ENCODE measurements around the gene CCDC88A. TPM values are rescaled to one million over a fixed set of nuclear protein-coding genes. Genes with fewer than 3 reads are reported as not detected.
"Not testable (repeated sequence)": the region's sequence is repeated elsewhere in the genome, so short reads cannot be mapped to it uniquely, and the experiment has no call there.

CCDC88A gene
- total and polyA plus RNA-seq, 4 donors: 4.0 to 31.0 (median 15.5) TPM

DNA sequence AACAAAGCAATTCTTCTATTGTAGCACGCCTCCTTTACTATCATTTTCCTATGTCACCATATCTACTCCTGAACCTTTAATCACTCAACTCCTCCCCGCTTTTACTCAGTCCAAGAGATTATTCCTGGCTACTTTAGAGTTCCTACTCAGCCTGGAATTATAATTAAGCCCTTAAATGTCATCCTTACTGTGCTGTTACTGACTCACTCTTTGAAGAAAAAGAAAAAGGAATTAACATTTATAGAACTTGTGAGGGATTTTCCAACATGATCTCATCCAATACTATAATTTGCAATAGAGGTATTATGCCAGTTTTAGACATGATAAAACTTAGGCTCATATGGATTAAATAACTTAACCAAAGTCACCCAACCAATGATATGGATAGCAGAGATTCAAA is 61.7 kb downstream of the CCDC88A start:
- Histone ChIP-seq H3K36me3 (ENCODE audit: control insufficient read depth in 4 of 4, insufficient read depth in 3 of 4, low read depth in 1 of 4, low read length in 3 of 4) (peaks cover 0 to 3% (median 1%) of the 10 kb centered on the region in 4 donors), H3K9me3 (ENCODE audit: control insufficient read depth in 4 of 4, low read length in 3 of 4) (no peaks in the 10 kb centered on the region), H3K4me1 (ENCODE audit: control insufficient read depth in 4 of 4, insufficient read depth in 4 of 4, low read length in 3 of 4) (no peaks in the 10 kb centered on the region), H3K4me3 (ENCODE audit: low read depth in 1 of 3, low read length in 3 of 3) (no peak overlapping the region), H3K9ac (ENCODE audit: low read depth in 1 of 2, low read length in 2 of 2) (no peak overlapping the region), H3K27me3 (ENCODE audit: control insufficient read depth in 4 of 4, insufficient read depth in 4 of 4, low read length in 3 of 4) (no peaks in the 10 kb centered on the region), H3K27ac (ENCODE audit: low read depth in 1 of 2, low read length in 2 of 2) (no peak overlapping the region)
- WGBS: 96% methylated on average over 2 of the region's 2 CpGs
- TF ChIP-seq JUND (IDR thresholded peaks at IDR 0.05) (no peak), FOXA2 (IDR thresholded peaks at IDR 0.05) (no peak), HNF4G (IDR thresholded peaks at IDR 0.05) (no peak), NR2F2 (IDR thresholded peaks at IDR 0.05) (no peak)
- TF ChIP-seq, protein P1, sequence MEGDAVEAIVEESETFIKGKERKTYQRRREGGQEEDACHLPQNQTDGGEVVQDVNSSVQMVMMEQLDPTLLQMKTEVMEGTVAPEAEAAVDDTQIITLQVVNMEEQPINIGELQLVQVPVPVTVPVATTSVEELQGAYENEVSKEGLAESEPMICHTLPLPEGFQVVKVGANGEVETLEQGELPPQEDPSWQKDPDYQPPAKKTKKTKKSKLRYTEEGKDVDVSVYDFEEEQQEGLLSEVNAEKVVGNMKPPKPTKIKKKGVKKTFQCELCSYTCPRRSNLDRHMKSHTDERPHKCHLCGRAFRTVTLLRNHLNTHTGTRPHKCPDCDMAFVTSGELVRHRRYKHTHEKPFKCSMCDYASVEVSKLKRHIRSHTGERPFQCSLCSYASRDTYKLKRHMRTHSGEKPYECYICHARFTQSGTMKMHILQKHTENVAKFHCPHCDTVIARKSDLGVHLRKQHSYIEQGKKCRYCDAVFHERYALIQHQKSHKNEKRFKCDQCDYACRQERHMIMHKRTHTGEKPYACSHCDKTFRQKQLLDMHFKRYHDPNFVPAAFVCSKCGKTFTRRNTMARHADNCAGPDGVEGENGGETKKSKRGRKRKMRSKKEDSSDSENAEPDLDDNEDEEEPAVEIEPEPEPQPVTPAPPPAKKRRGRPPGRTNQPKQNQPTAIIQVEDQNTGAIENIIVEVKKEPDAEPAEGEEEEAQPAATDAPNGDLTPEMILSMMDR (IDR thresholded peaks at IDR 0.05; ENCODE audit: low read depth, low read length, missing input control): no peak
- no peak for DNase-seq (ENCODE audit: low spot score)

DNA sequence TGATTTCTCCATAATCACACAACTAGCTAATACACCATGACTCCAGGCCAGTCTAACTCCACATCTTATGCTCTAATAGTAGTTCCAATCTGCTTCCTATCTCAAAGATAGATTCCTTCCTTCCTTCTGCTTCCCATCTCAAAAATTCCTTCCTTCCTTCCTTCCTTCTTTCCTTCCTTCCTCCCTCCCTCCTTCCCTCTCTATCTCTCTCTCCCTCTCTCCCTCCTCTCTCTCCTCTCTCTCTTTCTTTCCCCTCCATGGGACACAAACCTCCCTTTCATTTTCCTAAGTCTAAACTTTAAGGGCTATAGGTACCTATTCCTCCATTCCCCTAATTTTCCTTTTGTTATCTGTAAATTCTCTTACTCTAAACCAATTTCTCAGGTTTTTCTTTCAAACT is 62.5 kb downstream of the CCDC88A start:
- Histone ChIP-seq H3K9me3 (ENCODE audit: control insufficient read depth in 4 of 4, low read length in 3 of 4) (no peaks in the 10 kb centered on the region), H3K4me3 (ENCODE audit: low read depth in 1 of 3, low read length in 3 of 3) (no peak overlapping the region), H3K27ac (ENCODE audit: low read depth in 1 of 2, low read length in 2 of 2) (no peak overlapping the region), H3K4me1 (ENCODE audit: control insufficient read depth in 4 of 4, insufficient read depth in 4 of 4, low read length in 3 of 4) (no peaks in the 10 kb centered on the region), H3K27me3 (ENCODE audit: control insufficient read depth in 4 of 4, insufficient read depth in 4 of 4, low read length in 3 of 4) (no peaks in the 10 kb centered on the region), H3K9ac (ENCODE audit: low read depth in 1 of 2, low read length in 2 of 2) (no peak overlapping the region), H3K36me3 (ENCODE audit: control insufficient read depth in 4 of 4, insufficient read depth in 3 of 4, low read depth in 1 of 4, low read length in 3 of 4) (peaks cover 0 to 3% (median 1%) of the 10 kb centered on the region in 4 donors)
- DNase-seq (ENCODE audit: low spot score): no peak
- TF ChIP-seq HNF4G (IDR thresholded peaks at IDR 0.05) (no peak), YY1 (IDR thresholded peaks at IDR 0.05) (no peak), EGR1 (IDR thresholded peaks at IDR 0.05; ENCODE audit: low read depth in 2 of 2) (no peak), NR2F2 (IDR thresholded peaks at IDR 0.05) (no peak), SP1 (IDR thresholded peaks at IDR 0.05) (no peak), GABPA (IDR thresholded peaks at IDR 0.05 in 1 of 2, conservative IDR thresholded peaks at IDR 0.05 in 1 of 2) (no peak), FOXA2 (IDR thresholded peaks at IDR 0.05) (no peak), TAF1 (conservative IDR thresholded peaks at IDR 0.05) (no peak), RAD21 (IDR thresholded peaks at IDR 0.05) (no peak), JUND (IDR thresholded peaks at IDR 0.05) (no peak), HNF4A (conservative IDR thresholded peaks at IDR 0.05) (no peak), FOXA1 (IDR thresholded peaks at IDR 0.05) (no peak), RXRA (IDR thresholded peaks at IDR 0.05) (no peak)
- TF ChIP-seq, protein P2, sequence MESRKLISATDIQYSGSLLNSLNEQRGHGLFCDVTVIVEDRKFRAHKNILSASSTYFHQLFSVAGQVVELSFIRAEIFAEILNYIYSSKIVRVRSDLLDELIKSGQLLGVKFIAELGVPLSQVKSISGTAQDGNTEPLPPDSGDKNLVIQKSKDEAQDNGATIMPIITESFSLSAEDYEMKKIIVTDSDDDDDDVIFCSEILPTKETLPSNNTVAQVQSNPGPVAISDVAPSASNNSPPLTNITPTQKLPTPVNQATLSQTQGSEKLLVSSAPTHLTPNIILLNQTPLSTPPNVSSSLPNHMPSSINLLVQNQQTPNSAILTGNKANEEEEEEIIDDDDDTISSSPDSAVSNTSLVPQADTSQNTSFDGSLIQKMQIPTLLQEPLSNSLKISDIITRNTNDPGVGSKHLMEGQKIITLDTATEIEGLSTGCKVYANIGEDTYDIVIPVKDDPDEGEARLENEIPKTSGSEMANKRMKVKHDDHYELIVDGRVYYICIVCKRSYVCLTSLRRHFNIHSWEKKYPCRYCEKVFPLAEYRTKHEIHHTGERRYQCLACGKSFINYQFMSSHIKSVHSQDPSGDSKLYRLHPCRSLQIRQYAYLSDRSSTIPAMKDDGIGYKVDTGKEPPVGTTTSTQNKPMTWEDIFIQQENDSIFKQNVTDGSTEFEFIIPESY (IDR thresholded peaks at IDR 0.05): no peak
- TF ChIP-seq, protein P3, sequence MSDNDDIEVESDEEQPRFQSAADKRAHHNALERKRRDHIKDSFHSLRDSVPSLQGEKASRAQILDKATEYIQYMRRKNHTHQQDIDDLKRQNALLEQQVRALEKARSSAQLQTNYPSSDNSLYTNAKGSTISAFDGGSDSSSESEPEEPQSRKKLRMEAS (IDR thresholded peaks at IDR 0.05): no peak
- TF ChIP-seq, protein P4, sequence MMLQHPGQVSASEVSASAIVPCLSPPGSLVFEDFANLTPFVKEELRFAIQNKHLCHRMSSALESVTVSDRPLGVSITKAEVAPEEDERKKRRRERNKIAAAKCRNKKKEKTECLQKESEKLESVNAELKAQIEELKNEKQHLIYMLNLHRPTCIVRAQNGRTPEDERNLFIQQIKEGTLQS (IDR thresholded peaks at IDR 0.05): no peak
- TF ChIP-seq, protein P5, sequence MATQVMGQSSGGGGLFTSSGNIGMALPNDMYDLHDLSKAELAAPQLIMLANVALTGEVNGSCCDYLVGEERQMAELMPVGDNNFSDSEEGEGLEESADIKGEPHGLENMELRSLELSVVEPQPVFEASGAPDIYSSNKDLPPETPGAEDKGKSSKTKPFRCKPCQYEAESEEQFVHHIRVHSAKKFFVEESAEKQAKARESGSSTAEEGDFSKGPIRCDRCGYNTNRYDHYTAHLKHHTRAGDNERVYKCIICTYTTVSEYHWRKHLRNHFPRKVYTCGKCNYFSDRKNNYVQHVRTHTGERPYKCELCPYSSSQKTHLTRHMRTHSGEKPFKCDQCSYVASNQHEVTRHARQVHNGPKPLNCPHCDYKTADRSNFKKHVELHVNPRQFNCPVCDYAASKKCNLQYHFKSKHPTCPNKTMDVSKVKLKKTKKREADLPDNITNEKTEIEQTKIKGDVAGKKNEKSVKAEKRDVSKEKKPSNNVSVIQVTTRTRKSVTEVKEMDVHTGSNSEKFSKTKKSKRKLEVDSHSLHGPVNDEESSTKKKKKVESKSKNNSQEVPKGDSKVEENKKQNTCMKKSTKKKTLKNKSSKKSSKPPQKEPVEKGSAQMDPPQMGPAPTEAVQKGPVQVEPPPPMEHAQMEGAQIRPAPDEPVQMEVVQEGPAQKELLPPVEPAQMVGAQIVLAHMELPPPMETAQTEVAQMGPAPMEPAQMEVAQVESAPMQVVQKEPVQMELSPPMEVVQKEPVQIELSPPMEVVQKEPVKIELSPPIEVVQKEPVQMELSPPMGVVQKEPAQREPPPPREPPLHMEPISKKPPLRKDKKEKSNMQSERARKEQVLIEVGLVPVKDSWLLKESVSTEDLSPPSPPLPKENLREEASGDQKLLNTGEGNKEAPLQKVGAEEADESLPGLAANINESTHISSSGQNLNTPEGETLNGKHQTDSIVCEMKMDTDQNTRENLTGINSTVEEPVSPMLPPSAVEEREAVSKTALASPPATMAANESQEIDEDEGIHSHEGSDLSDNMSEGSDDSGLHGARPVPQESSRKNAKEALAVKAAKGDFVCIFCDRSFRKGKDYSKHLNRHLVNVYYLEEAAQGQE (IDR thresholded peaks at IDR 0.05): no peak
- TF ChIP-seq, protein P1 (IDR thresholded peaks at IDR 0.05; ENCODE audit: low read depth, low read length, missing input control): no peak

DNA sequence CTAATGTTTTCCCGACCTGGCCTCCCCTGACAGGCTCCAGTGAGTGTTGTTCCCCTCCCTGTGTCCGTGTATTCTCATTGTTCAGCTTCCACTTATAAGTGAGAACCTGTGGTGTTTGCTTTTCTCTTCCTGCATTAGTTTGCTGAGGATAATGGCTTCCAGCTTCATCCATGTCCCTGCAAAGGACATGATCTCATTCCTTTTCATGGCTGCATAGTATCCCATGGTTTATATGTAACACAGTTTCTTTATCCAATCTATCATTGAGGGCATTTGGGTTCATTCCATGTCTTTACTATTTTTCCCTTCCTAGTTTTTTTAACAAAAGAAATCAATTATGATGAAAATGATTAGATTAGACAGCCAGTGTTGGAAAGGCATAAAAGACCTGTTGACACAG is 63.5 kb downstream of the CCDC88A start:
- DNase-seq (ENCODE audit: low spot score); H3K36me3 ChIP-seq (ENCODE audit: control insufficient read depth in 4 of 4, insufficient read depth in 3 of 4, low read depth in 1 of 4, low read length in 3 of 4); H3K27me3 ChIP-seq (ENCODE audit: control insufficient read depth in 4 of 4, insufficient read depth in 4 of 4, low read length in 3 of 4); H3K4me1 ChIP-seq (ENCODE audit: control insufficient read depth in 4 of 4, insufficient read depth in 4 of 4, low read length in 3 of 4); H3K4me3 ChIP-seq (ENCODE audit: low read depth in 1 of 3, low read length in 3 of 3); H3K9me3 ChIP-seq (ENCODE audit: control insufficient read depth in 4 of 4, low read length in 3 of 4); H3K27ac ChIP-seq (ENCODE audit: low read depth in 1 of 2, low read length in 2 of 2); H3K9ac ChIP-seq (ENCODE audit: low read depth in 1 of 2, low read length in 2 of 2): not testable (repeated sequence)
- WGBS: 97% methylated on average over 2 of the region's 2 CpGs
